GM23338 (cell line): ENCODE results near the gene ZNF248.

Source experiments
- CREB1 ChIP-seq: fragments of 250-450 bp; sonication (Bioruptor Pico); IDR thresholded peaks from 2 replicates; pipeline ENCODE4 v1.5.0; 2020; ENCODE audit warnings: low read depth, mild to moderate bottlenecking, moderate library complexity
- EZH2 ChIP-seq: fragments of 200-600 bp; sonication (generic); IDR thresholded peaks from one replicate; pipeline ENCODE4 v1.8.0; 2017; ENCODE audit warnings: antibody characterized with exemption, mild to moderate bottlenecking, low read depth; ENCODE audit not compliant: unreplicated experiment
- EZH2phosphoT487 ChIP-seq: fragments of 200-600 bp; sonication (generic); IDR thresholded peaks from one replicate; pipeline ENCODE4 v1.8.1; 2018; ENCODE audit warnings: antibody characterized with exemption; ENCODE audit not compliant: unreplicated experiment
- NANOG ChIP-seq: IDR thresholded peaks from 2 replicates; pipeline ENCODE4 v1.6.1; 2016; ENCODE audit warnings: antibody characterized with exemption, borderline replicate concordance
- POLR2AphosphoS5 ChIP-seq: IDR thresholded peaks from 2 replicates; pipeline ENCODE4 v1.6.1; 2016; ENCODE audit warnings: antibody characterized with exemption, low read depth
- ZNF114 ChIP-seq: fragments of 250-450 bp; sonication (Bioruptor Pico); IDR thresholded peaks from 2 replicates; pipeline ENCODE4 v1.5.0; 2020; ENCODE audit warnings: mild to moderate bottlenecking, moderate library complexity
- ZNF331 ChIP-seq: fragments of 250-450 bp; sonication (Bioruptor Pico); IDR thresholded peaks from 2 replicates; pipeline ENCODE4 v1.5.0; 2020; ENCODE audit warnings: low read depth, mild to moderate bottlenecking, moderate library complexity
- TF ChIP-seq, protein P1 (sequence below), 2 experiments: fragments of 200-600 bp in 1 of 2; sonication (generic) in 1 of 2; conservative IDR thresholded peaks; 2 replicates each; pipeline versions ENCODE4 v1.5.1 to v1.6.1; 2016 to 2017; ENCODE audit warnings: antibody characterized with exemption in 2 of 2, low read depth in 2 of 2, mild to moderate bottlenecking in 2 of 2, moderate library complexity in 1 of 2
- TF ChIP-seq, protein P2 (sequence below): IDR thresholded peaks from one replicate; pipeline ENCODE4 v1.6.1; 2018; ENCODE audit warnings: antibody characterized with exemption; ENCODE audit not compliant: unreplicated experiment
- TF ChIP-seq, protein P3 (sequence below): fragments of 250-450 bp; sonication (Bioruptor Pico); IDR thresholded peaks from 2 replicates; pipeline ENCODE4 v1.5.0; 2020; ENCODE audit warnings: mild to moderate bottlenecking, moderate library complexity
- TF ChIP-seq, protein P4 (sequence below): IDR thresholded peaks from 2 replicates; pipeline ENCODE4 v1.6.1; 2016; ENCODE audit warnings: antibody characterized with exemption

GRCh38 chr10:37844644-37845043, 12.8 kb downstream of the ZNF248 start:
- no peak for TF ChIP-seq EZH2phosphoT487
- no peak for TF ChIP-seq EZH2
- TF ChIP-seq, protein P1, sequence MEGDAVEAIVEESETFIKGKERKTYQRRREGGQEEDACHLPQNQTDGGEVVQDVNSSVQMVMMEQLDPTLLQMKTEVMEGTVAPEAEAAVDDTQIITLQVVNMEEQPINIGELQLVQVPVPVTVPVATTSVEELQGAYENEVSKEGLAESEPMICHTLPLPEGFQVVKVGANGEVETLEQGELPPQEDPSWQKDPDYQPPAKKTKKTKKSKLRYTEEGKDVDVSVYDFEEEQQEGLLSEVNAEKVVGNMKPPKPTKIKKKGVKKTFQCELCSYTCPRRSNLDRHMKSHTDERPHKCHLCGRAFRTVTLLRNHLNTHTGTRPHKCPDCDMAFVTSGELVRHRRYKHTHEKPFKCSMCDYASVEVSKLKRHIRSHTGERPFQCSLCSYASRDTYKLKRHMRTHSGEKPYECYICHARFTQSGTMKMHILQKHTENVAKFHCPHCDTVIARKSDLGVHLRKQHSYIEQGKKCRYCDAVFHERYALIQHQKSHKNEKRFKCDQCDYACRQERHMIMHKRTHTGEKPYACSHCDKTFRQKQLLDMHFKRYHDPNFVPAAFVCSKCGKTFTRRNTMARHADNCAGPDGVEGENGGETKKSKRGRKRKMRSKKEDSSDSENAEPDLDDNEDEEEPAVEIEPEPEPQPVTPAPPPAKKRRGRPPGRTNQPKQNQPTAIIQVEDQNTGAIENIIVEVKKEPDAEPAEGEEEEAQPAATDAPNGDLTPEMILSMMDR (conservative IDR thresholded peaks at IDR 0.05; ENCODE audit: low read depth in 2 of 2), result no peak
- TF ChIP-seq POLR2AphosphoS5, result no peak
- TF ChIP-seq ZNF114 (CRISPR knock-in tag), result no peak
- TF ChIP-seq, protein P2, sequence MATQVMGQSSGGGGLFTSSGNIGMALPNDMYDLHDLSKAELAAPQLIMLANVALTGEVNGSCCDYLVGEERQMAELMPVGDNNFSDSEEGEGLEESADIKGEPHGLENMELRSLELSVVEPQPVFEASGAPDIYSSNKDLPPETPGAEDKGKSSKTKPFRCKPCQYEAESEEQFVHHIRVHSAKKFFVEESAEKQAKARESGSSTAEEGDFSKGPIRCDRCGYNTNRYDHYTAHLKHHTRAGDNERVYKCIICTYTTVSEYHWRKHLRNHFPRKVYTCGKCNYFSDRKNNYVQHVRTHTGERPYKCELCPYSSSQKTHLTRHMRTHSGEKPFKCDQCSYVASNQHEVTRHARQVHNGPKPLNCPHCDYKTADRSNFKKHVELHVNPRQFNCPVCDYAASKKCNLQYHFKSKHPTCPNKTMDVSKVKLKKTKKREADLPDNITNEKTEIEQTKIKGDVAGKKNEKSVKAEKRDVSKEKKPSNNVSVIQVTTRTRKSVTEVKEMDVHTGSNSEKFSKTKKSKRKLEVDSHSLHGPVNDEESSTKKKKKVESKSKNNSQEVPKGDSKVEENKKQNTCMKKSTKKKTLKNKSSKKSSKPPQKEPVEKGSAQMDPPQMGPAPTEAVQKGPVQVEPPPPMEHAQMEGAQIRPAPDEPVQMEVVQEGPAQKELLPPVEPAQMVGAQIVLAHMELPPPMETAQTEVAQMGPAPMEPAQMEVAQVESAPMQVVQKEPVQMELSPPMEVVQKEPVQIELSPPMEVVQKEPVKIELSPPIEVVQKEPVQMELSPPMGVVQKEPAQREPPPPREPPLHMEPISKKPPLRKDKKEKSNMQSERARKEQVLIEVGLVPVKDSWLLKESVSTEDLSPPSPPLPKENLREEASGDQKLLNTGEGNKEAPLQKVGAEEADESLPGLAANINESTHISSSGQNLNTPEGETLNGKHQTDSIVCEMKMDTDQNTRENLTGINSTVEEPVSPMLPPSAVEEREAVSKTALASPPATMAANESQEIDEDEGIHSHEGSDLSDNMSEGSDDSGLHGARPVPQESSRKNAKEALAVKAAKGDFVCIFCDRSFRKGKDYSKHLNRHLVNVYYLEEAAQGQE, result no peak
- TF ChIP-seq NANOG, result no peak
- TF ChIP-seq, protein P3, sequence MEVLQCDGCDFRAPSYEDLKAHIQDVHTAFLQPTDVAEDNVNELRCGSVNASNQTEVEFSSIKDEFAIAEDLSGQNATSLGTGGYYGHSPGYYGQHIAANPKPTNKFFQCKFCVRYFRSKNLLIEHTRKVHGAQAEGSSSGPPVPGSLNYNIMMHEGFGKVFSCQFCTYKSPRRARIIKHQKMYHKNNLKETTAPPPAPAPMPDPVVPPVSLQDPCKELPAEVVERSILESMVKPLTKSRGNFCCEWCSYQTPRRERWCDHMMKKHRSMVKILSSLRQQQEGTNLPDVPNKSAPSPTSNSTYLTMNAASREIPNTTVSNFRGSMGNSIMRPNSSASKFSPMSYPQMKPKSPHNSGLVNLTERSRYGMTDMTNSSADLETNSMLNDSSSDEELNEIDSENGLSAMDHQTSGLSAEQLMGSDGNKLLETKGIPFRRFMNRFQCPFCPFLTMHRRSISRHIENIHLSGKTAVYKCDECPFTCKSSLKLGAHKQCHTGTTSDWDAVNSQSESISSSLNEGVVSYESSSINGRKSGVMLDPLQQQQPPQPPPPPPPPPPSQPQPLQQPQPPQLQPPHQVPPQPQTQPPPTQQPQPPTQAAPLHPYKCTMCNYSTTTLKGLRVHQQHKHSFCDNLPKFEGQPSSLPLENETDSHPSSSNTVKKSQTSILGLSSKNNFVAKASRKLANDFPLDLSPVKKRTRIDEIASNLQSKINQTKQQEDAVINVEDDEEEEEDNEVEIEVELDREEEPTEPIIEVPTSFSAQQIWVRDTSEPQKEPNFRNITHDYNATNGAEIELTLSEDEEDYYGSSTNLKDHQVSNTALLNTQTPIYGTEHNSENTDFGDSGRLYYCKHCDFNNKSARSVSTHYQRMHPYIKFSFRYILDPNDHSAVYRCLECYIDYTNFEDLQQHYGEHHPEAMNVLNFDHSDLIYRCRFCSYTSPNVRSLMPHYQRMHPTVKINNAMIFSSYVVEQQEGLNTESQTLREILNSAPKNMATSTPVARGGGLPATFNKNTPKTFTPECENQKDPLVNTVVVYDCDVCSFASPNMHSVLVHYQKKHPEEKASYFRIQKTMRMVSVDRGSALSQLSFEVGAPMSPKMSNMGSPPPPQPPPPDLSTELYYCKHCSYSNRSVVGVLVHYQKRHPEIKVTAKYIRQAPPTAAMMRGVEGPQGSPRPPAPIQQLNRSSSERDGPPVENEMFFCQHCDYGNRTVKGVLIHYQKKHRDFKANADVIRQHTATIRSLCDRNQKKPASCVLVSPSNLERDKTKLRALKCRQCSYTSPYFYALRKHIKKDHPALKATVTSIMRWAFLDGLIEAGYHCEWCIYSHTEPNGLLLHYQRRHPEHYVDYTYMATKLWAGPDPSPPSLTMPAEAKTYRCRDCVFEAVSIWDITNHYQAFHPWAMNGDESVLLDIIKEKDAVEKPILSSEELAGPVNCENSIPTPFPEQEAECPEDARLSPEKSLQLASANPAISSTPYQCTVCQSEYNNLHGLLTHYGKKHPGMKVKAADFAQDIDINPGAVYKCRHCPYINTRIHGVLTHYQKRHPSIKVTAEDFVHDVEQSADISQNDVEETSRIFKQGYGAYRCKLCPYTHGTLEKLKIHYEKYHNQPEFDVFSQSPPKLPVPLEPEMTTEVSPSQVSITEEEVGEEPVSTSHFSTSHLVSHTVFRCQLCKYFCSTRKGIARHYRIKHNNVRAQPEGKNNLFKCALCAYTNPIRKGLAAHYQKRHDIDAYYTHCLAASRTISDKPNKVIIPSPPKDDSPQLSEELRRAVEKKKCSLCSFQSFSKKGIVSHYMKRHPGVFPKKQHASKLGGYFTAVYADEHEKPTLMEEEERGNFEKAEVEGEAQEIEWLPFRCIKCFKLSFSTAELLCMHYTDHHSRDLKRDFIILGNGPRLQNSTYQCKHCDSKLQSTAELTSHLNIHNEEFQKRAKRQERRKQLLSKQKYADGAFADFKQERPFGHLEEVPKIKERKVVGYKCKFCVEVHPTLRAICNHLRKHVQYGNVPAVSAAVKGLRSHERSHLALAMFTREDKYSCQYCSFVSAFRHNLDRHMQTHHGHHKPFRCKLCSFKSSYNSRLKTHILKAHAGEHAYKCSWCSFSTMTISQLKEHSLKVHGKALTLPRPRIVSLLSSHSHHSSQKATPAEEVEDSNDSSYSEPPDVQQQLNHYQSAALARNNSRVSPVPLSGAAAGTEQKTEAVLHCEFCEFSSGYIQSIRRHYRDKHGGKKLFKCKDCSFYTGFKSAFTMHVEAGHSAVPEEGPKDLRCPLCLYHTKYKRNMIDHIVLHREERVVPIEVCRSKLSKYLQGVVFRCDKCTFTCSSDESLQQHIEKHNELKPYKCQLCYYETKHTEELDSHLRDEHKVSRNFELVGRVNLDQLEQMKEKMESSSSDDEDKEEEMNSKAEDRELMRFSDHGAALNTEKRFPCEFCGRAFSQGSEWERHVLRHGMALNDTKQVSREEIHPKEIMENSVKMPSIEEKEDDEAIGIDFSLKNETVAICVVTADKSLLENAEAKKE (CRISPR knock-in tag), result no peak
- no peak for TF ChIP-seq ZNF331
- TF ChIP-seq, protein P4, sequence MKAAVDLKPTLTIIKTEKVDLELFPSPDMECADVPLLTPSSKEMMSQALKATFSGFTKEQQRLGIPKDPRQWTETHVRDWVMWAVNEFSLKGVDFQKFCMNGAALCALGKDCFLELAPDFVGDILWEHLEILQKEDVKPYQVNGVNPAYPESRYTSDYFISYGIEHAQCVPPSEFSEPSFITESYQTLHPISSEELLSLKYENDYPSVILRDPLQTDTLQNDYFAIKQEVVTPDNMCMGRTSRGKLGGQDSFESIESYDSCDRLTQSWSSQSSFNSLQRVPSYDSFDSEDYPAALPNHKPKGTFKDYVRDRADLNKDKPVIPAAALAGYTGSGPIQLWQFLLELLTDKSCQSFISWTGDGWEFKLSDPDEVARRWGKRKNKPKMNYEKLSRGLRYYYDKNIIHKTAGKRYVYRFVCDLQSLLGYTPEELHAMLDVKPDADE, result no peak
- no peak for TF ChIP-seq CREB1 (CRISPR knock-in tag)
